HG03432 (cell line): ENCODE results near the gene CORO6.
"Not testable (repeated sequence)": the region's sequence is repeated elsewhere in the genome, so short reads cannot be mapped to it uniquely, and the experiment has no call there.

Source experiments
- ATAC-seq: cut with Tn5 transposase; IDR thresholded peaks from one replicate; pipeline ENCODE4 v1.9.1; 2021; ENCODE audit warnings: mild to moderate bottlenecking, moderate library complexity; ENCODE audit not compliant: unreplicated experiment

The CORO6 gene

GRCh38 chr17:29622337-29623282, at the start of gene CORO6:
CORO6 (minus strand) TSS chr17:29622912; CDS start chr17:29621421, 1,491 bp downstream.
- ATAC-seq: peak; percentile 54

GRCh38 chr17:29671661-29672060, 48.9 kb upstream of the CORO6 start:
- ATAC-seq: no peak

DNA sequence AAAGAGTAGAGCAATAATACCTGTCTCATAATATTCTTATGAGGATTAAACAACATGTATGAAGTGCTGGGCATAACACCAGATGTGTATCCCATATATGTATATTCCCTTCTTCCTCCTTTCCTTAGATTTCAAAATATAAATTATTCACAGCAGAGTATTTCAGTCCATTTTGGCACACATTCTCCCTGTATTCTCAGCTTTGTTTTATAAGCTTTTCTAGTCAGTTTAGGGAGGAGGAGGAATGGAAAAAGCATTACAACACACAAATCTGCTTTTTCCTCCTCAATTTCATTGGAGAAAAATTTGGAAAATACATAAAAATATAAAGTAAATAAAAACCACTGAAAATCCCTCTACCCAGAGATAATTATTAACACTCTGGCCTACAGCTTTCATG, 46.6 kb upstream of the CORO6 start:
- ATAC-seq: no peak

DNA sequence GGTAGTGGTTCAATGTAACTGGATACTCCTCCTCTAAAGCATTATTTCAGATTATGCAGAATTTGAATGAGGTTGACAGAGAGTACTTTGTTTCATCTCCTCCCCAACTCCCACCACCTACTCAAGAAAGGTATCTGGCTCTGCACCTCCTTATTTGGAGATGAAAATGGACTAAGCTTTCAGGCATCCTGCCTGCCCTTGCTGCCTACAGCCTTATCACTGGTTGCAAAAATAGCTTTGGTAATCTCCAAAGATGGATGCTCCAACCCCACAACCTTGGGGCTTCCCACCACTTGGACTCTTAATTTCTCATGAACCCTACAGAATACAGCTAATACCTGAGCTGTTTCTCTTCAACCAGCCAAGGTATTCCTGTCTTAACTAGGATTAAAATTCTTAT, 45.3 kb upstream of the CORO6 start:
- no peak for ATAC-seq

DNA sequence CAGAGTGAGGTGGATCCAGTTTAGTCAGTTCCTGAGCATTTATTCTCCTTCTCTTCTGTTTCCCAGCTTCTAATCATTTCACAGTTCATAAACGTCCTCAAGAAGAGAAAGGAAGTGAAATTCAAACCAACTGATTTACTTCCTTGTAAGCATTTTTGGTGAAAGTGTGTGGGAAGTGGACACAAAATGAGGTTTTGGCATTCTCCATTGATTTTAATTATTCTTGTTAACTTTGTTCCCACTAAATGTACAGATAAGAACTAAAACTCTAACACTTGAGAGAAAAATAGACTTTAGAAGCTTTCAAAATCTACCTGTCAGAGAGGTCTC, 42.7 kb upstream of the CORO6 start:
- no peak for ATAC-seq

DNA sequence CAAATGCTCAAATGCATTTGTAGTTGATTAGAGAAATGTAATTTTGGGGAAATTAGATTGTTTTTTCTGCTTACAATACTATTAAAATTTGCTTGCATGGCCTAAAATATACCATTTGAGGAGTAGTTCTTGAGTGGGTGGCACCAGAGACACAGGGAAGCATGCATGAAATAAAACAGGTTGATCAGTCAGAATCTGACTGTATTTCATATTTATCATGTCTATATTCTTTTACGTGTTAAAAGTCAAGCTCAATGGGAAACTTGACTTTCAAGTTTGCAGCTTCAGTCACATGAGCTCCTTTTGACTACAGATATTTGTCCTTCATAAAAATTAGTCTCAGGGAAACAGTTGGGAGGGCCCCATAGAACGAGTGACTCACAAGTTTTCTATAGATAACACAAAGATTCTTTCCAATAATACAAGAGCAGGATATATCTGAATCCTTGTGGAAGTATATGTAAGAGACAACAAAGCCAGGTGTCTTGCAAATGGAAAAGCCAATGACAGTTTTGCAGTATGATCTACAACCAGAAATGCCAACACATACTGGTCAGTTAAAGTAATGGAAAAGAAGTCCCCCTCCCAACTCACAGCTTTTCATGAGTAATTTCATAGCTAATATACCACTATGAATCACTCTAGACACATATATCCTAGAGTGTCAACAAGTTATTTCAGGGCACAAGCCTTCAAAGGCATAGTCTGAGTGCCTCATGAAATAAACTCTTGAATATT, 42.2 kb upstream of the CORO6 start:
- ATAC-seq: no peak

DNA sequence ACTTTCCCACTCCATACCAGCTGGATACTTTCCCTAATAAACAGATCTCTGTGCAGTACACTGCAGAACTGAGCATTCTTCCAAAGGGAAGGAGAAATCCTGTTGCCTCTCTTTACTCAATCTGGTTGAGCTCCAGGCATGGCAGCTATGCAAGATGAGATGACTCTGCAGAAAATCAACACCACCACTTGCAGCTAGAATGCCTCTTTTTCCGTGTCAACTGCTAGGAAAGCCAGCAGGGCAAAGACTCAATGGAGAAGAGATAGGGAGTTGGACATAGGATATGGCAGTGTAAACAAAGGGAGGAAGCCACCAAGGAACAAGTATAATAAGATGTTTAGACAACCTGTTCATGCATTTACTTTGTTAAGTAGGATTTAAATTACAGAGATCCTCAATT, 40.4 kb upstream of the CORO6 start:
- no peak for ATAC-seq

- ATAC-seq: no peak
These were observed 38.5 kb upstream of the CORO6 start for GRCh38 chr17:29661213-29661612.

GRCh38 chr17:29659155-29659554, 36.4 kb upstream of the CORO6 start:
- no peak for ATAC-seq

- no peak for ATAC-seq
These were observed 32.6 kb upstream of the CORO6 start for GRCh38 chr17:29655323-29655722.

DNA sequence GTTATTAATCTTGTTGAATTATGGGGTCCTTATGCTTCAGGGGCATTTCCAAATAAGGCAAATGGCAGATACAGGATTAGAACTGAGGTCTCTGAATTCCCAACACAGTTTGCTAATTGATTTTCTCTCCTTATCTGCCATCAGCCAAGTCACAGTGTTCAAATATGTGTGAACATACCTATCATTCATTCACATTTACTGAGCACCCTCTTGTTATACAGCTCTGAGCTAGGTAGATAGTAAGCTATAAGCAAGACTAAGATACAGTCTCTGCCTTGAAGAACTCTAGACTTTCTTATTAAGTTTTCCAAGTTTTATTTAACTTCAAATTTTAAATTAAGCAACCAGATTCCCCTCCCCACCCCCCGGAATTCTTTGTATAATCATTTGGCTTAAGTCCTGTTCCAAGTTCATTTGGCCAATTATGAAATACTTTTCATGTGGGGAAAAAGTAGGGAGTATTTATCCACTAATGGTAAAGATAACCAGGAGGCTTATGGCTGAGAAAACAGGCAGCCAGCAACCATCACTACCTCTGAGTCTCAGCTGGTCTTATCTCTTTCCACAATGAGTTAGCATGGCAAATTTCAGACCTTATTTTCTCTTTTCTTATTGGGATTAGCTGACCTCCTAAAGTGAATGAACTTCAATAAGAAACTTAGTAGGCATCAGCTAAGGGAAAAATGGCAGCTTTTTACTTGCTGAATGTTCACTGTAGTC, 31.4 kb upstream of the CORO6 start:
- no peak for ATAC-seq

DNA sequence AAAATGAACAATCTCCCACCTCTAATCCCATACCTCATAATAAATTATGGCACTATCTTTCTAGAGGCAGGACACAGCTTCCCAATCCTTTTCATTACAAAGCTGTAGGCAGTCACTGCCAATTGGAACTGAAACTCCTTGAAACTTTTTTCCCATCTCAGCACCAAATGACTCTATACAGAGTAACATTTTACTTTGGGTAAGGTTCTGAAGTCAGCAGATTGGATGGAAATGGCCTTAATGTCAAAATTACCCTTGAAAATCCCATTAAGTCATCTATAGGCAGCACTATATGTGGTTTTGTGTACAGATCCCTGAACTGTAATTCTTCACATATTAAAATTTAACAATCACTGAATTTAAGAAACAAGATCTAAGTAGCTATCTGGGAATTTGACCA, 30.3 kb upstream of the CORO6 start:
- no peak for ATAC-seq

DNA sequence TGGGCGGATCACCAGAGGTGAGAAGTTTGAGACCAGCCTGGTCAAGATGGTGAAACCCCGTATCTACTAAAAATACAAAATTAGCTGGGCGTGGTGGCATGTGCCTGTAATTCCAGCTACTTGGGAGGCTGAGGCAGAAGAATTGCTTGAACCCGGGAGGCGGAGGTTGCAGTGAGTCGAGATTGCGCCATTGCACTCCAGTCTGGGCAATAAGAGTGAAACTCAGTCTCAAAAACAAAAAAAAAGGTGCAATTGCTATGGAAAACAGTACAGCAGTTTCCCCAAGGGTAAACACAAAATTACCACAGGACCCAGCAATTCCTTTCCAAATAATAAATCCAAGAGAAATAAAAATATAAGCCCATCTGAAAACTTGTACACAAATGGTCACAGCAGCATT, 29.2 kb upstream of the CORO6 start:
- not testable (repeated sequence) for ATAC-seq

DNA sequence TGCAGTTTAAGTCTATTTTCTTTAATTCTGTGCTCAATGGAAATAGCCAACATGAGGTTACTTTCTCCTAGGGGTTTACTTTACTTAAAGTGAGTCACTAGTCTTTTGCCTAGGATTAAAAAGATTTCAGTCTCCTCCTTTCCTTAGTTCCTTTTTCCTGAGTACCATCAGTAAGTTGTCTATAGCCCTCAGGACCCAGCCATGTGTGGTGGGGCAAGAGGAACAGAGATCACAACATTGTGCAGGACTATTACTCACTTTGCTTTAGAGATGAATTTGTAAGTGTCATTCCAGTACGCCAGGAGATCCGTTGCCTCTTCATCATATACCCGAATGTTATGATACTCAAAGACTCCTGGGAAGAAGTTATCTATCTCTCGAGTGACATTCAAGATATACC, 27.7 kb upstream of the CORO6 start:
- ATAC-seq: no peak

GRCh38 chr17:29649359-29649758, 26.6 kb upstream of the CORO6 start:
- no peak for ATAC-seq

DNA sequence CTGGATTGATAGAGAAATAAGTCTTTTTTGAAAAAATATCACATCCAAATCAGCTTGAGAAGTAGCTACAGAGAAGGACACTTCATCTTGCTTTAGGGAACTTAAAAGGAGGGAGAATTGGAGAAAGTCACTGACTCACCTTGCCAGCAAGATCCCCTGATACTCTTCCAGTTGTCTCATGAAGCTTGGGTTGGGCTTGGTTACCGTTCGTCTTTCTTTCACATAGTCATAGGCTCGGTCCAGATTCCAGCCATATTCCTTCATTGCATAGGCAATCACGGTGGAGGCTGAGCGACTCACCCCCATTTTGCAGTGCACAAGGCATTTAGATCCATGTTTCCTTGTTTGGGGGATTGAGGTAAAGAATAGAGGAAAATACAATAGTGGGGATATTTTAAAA, 25.3 kb upstream of the CORO6 start:
- no peak for ATAC-seq

DNA sequence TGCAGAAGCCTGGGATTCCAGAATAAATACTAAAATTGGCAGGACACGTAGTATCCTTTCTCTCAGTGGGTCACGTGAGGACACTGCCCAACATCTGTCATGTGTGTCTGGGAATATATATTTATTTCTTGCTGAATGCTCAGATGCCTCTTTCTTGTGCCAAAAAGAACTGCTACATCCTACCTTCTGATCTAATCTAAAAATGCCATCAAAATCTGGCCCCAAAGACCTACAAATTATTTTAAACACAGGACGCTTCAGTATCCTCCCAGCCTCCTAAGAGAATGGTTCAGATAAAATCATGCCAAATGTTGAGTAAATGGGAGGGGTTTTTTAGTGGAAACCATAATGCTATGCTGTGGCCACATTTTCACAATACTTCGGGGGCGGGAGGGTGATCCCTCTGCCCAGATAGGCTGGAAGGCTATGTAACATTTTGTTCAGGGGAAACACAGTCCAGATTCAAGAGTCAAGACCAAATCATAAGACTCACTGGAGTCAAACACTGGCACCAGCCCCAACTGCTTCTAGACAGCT, 22.9 kb upstream of the CORO6 start:
- no peak for ATAC-seq

DNA sequence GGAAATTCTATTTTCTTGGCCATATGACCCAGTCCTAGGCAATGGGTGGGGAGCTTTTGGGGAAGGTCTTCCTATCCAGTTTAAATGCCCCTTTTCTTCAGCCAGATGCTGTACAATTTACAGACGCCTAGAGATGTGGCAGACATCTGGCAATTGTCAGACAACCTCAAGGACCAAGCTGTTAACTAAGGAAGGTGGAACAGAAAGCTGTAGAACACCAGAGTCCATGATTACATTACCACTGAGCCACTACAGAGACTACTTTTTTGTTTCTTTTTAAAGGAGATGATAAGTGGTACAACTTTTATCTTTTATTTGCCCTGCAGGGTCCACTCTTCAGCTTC, 21.1 kb upstream of the CORO6 start:
- no peak for ATAC-seq

DNA sequence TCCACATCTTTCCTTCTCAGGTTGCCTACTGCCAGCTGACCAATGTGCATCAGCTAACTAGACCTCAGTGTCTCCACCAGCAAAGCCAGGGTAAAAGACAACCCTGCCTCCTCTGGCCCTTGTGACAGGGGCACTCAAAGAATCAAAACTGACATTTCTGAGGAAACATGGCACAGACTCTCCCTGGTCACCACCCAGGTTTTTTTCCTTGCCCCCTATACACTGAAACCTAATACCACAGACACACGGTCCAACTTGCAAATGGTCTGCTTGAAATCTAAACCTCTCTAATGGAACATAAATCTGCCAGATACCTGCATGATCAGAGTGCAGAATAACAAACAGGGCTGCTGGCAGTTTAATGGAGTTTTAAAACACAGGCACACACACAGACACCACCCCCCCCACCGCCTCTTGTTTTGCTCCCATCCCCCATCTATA, 19.5 kb upstream of the CORO6 start:
- no peak for ATAC-seq

GRCh38 chr17:29640981-29641642, 18.4 kb upstream of the CORO6 start:
- no peak for ATAC-seq

GRCh38 chr17:29640413-29640812, 17.7 kb upstream of the CORO6 start:
- no peak for ATAC-seq
